PC-9 (cell line): ENCODE results near the gene CACNA1B. TPM values are rescaled to one million over a fixed set of nuclear protein-coding genes. Genes with fewer than 3 reads are reported as not detected.

Experiments
- BruUV-seq: library from RNA; stranded (reverse); fragments of 400-500 nt; replicated peaks from 2 replicates; lab custom pipeline; 2021; lab: Mats Ljungman, UMichigan
- CTCF ChIA-PET: fragments of 300-600 bp; sonication (Branson Sonifier 250); formaldehyde crosslinking; loops from one replicate; lab custom pipeline; 2022; ENCODE audit warnings: antibody characterized with exemption; lab: Charles Lee
- POLR2A ChIA-PET: fragments of 300-600 bp; sonication (Branson Sonifier 250); formaldehyde crosslinking; loops from one replicate; lab custom pipeline; 2022; ENCODE audit warnings: antibody characterized with exemption; ENCODE audit not compliant: unreplicated experiment; lab: Charles Lee
- DNase-seq, 2 experiments: peaks; one replicate each; pipeline versions ENCODE4 v3.0.0 to v3.0.0-alpha.2; 2015 to 2022; ENCODE audit warnings: mixed read lengths in 1 of 2
- H2AFZ ChIP-seq: fragments of 200-600 bp; sonication (generic); 2 replicates; pipeline ENCODE4 v1.8.1; 2017; ENCODE audit warnings: antibody characterized with exemption
- H3F3A ChIP-seq: fragments of 200-600 bp; sonication (generic); 2 replicates; pipeline ENCODE4 v1.8.1; 2017; ENCODE audit warnings: antibody characterized with exemption, mild to moderate bottlenecking, low read depth; ENCODE audit not compliant: insufficient read depth
- H3K27ac ChIP-seq: fragments of 200-600 bp; sonication (generic); 2 replicates; pipeline ENCODE4 v1.6.1; 2016; ENCODE audit warnings: mixed run types
- H3K27me3 ChIP-seq: fragments of 200-600 bp; sonication (generic); 2 replicates; pipeline ENCODE4 v1.6.1; 2016; ENCODE audit warnings: low read depth, mixed run types; ENCODE audit not compliant: insufficient read depth
- H3K36me3 ChIP-seq: fragments of 200-600 bp; sonication (generic); 2 replicates; pipeline ENCODE4 v1.6.1; 2016; ENCODE audit warnings: low read depth, mixed run types
- H3K4me1 ChIP-seq: fragments of 200-600 bp; sonication (generic); replicated peaks from 2 replicates; pipeline ENCODE4 v1.6.1; 2016; ENCODE audit warnings: mixed run types; ENCODE audit not compliant: insufficient read depth
- H3K4me2 ChIP-seq: fragments of 200-600 bp; sonication (generic); 2 replicates; pipeline ENCODE4 v1.6.1; 2017; ENCODE audit warnings: mixed run types
- H3K4me3 ChIP-seq: fragments of 200-600 bp; sonication (generic); 2 replicates; pipeline ENCODE4 v1.6.1; 2016; ENCODE audit warnings: mixed run types
- H3K79me2 ChIP-seq: fragments of 200-600 bp; sonication (generic); 2 replicates; pipeline ENCODE4 v1.6.1; 2017; ENCODE audit warnings: low read depth, mixed run types
- H3K9me2 ChIP-seq: fragments of 200-600 bp; sonication (generic); 2 replicates; pipeline ENCODE4 v1.8.1; 2017; ENCODE audit warnings: mild to moderate bottlenecking; ENCODE audit not compliant: insufficient read depth
- H3K9me3 ChIP-seq: fragments of 200-600 bp; sonication (generic); 2 replicates; pipeline ENCODE4 v1.8.1; 2016; ENCODE audit warnings: low read depth; ENCODE audit not compliant: insufficient read depth
- H4K20me1 ChIP-seq: fragments of 200-600 bp; sonication (generic); 2 replicates; pipeline ENCODE4 v1.8.1; 2017; ENCODE audit not compliant: insufficient read depth
- CTCF ChIP-seq: fragments of 200-600 bp; sonication (generic); conservative IDR thresholded peaks from 2 replicates; pipeline ENCODE4 v1.6.1; 2017; ENCODE audit warnings: mixed run types, antibody characterized with exemption, mild to moderate bottlenecking, moderate library complexity
- EZH2 ChIP-seq: fragments of 200-600 bp; sonication (generic); IDR thresholded peaks from 2 replicates; pipeline ENCODE4 v1.8.0; 2017; ENCODE audit warnings: antibody characterized with exemption, low read depth
- intact Hi-C: fragments of 100-400 bp; cut with micrococcal nuclease; formaldehyde crosslinking; loops from one replicate; pipeline ENCODE4 v1.10.0; 2022; ENCODE audit not compliant: unreplicated experiment
- total RNA-seq: library from RNA; stranded (reverse); gene quantifications from 2 replicates; pipeline ENCODE4 v1.2.3, GENCODE V29; 2021

Gene CACNA1B
- total RNA-seq, 1 experiment from 2014 or later = not detected

- Histone ChIP-seq H3K27ac (no peak overlapping the region), H4K20me1 (no peaks in the 10 kb centered on the region), H3K4me2 (no peak overlapping the region), H3K36me3 (no peaks in the 10 kb centered on the region), H3F3A (no peaks in the 10 kb centered on the region), H3K27me3 (peaks cover 74% of the 10 kb centered on the region), H3K9me2 (no peaks in the 10 kb centered on the region), H3K9me3 (no peaks in the 10 kb centered on the region), H2AFZ (no peak overlapping the region), H3K79me2 (no peaks in the 10 kb centered on the region), H3K4me1 (no peaks in the 10 kb centered on the region), H3K4me3 (no peak overlapping the region)
- ChIA-PET CTCF (no interaction called here), POLR2A (no interaction called here)
- no peak for DNase-seq
- intact Hi-C loops = no loop called here
- TF ChIP-seq CTCF = no peak
- no TSS peak for BruUV-seq
These were observed 40.2 kb downstream of the CACNA1B start for GRCh38 chr9:137917795-137918194.

GRCh38 chr9:137918331-137919094, 40.9 kb downstream of the CACNA1B start:
- H4K20me1 ChIP-seq = no peaks in the 10 kb centered on the region
- H3K79me2 ChIP-seq = no peaks in the 10 kb centered on the region
- intact Hi-C loops = no loop called here
- DNase-seq = no peak
- no peaks in the 10 kb centered on the region for H3K36me3 ChIP-seq
- H3K9me3 ChIP-seq = no peaks in the 10 kb centered on the region
- no TSS peak for BruUV-seq
- no peak overlapping the region for H3K4me3 ChIP-seq
- ChIA-PET CTCF (no interaction called here), POLR2A (no interaction called here)
- H3K4me2 ChIP-seq = no peak overlapping the region
- no peaks in the 10 kb centered on the region for H3K4me1 ChIP-seq
- no peak overlapping the region for H2AFZ ChIP-seq
- TF ChIP-seq CTCF (no peak), EZH2 (no peak)
- no peak overlapping the region for H3K27ac ChIP-seq
- no peaks in the 10 kb centered on the region for H3F3A ChIP-seq
- H3K27me3 ChIP-seq = peaks cover 72% of the 10 kb centered on the region
- H3K9me2 ChIP-seq = no peaks in the 10 kb centered on the region

- Histone ChIP-seq H3K27ac (no peak overlapping the region), H3K4me2 (no peak overlapping the region)
- POLR2A ChIA-PET = no interaction called here
These were observed 41.5 kb downstream of the CACNA1B start for GRCh38 chr9:137919095-137919465.

More at GRCh38 chr9:137919095-137919465, 41.5 kb downstream of the CACNA1B start:
- H3K79me2 ChIP-seq = no peaks in the 10 kb centered on the region
- peaks cover 70% of the 10 kb centered on the region for H3K27me3 ChIP-seq
- BruUV-seq = no TSS peak
- no peaks in the 10 kb centered on the region for H3K9me2 ChIP-seq
- no peaks in the 10 kb centered on the region for H4K20me1 ChIP-seq
- H3K9me3 ChIP-seq = no peaks in the 10 kb centered on the region
- H3K4me1 ChIP-seq = no peaks in the 10 kb centered on the region
- no peak overlapping the region for H3K4me3 ChIP-seq
- intact Hi-C loops = no loop called here
- no peak for DNase-seq
- no peaks in the 10 kb centered on the region for H3K36me3 ChIP-seq
- H2AFZ ChIP-seq = no peak overlapping the region
- CTCF ChIA-PET = no interaction called here
- H3F3A ChIP-seq = no peaks in the 10 kb centered on the region
- no peak for TF ChIP-seq CTCF
- no peak for TF ChIP-seq EZH2
